K562 (cell line): ENCODE results near the gene MRPL28. TPM values are rescaled to one million over a fixed set of nuclear protein-coding genes. Genes with fewer than 3 reads are reported as not detected.

Source experiments
- BRF1 ChIP-seq: IDR thresholded peaks from 3 replicates; pipeline ENCODE4 v1.6.1; 2011; ENCODE audit warnings: borderline replicate concordance, mild to moderate bottlenecking; ENCODE audit not compliant: insufficient read length; ENCODE audit errors: extremely low read depth
- C11orf30 ChIP-seq: fragments of 450-650 bp; IDR thresholded peaks from 2 replicates; pipeline ENCODE4 v1.6.1; 2016; ENCODE audit warnings: low read depth, mild to moderate bottlenecking
- EGR1 ChIP-seq: fragments of 450-650 bp; conservative IDR thresholded peaks from 2 replicates; pipeline ENCODE4 v1.6.1; 2017; ENCODE audit warnings: mild to moderate bottlenecking
- GATA2 ChIP-seq: sonication (generic); formaldehyde crosslinking; IDR thresholded peaks from 2 replicates; pipeline ENCODE4 v1.4.0; 2020; ENCODE audit warnings: mild to moderate bottlenecking, missing genetic modification reagents
- POLR2AphosphoS5 ChIP-seq: IDR thresholded peaks from 2 replicates; pipeline ENCODE4 v1.6.1; 2011; ENCODE audit warnings: mild to moderate bottlenecking, low read depth, low read length, moderate library complexity; ENCODE audit not compliant: control insufficient read depth, insufficient read depth
- POLR2G ChIP-seq: fragments of 200-400 bp; formaldehyde crosslinking; IDR thresholded peaks from 2 replicates; pipeline ENCODE4 v1.6.1; 2017; ENCODE audit warnings: low read depth, mild to moderate bottlenecking, antibody characterized with exemption, low read length, moderate library complexity
- SMAD2 ChIP-seq: fragments of 150-350 bp; IDR thresholded peaks from 2 replicates; pipeline ENCODE4 v1.6.1; 2014; ENCODE audit warnings: low read depth, mild to moderate bottlenecking, low read length
- XRCC3 ChIP-seq: fragments of 450-650 bp; IDR thresholded peaks from 2 replicates; pipeline ENCODE4 v1.6.1; 2017; ENCODE audit warnings: mild to moderate bottlenecking, moderate library complexity
- ZNF12 ChIP-seq: sonication (generic); formaldehyde crosslinking; IDR thresholded peaks from 2 replicates; pipeline ENCODE4 v1.4.0; 2020; ENCODE audit warnings: mild to moderate bottlenecking, missing genetic modification reagents
- ZNF316 ChIP-seq: fragments of 450-650 bp; IDR thresholded peaks from 2 replicates; pipeline ENCODE4 v1.6.1; 2016
- ZNF324 ChIP-seq: fragments of 250-450 bp; sonication (Bioruptor Pico); IDR thresholded peaks from 2 replicates; pipeline ENCODE4 v1.4.0; 2020; ENCODE audit warnings: mild to moderate bottlenecking
- ZNF695 ChIP-seq: fragments of 450-650 bp; formaldehyde crosslinking; IDR thresholded peaks from 2 replicates; pipeline ENCODE4 v1.4.0; 2020; ENCODE audit warnings: mild to moderate bottlenecking, moderate library complexity
- ZNF699 ChIP-seq: fragments of 250-450 bp; sonication (Bioruptor Pico); IDR thresholded peaks from 2 replicates; pipeline ENCODE4 v1.8.0; 2021; ENCODE audit warnings: mild to moderate bottlenecking, moderate library complexity; ENCODE audit not compliant: insufficient replicate concordance
- polyA plus RNA-seq, 8 experiments: library from polyadenylated mRNA; depleted of rRNA in 4 of 8; stranded (reverse) in 5 of 8; unstranded in 3 of 8; fragments of >200 nt; fragmentation: Nextera tagmentation in 2 of 8; fragmentation: Illumina TruSeq in 1 of 8; extraction: Ambion mirVana in 2 of 8; extraction: Trizol in 1 of 8; gene quantifications; 2 replicates each; pipeline versions ENCODE4 v1.2.1 to v1.2.3, GENCODE V29; 2011 to 2014; ENCODE audit warnings: inconsistent platforms in 1 of 8, missing spikeins in 1 of 8
- total RNA-seq, 7 experiments: library from RNA; depleted of rRNA in 6 of 7; stranded (reverse); fragments of >200 nt in 6 of 7; fragmentation: Illumina TruSeq in 2 of 7; extraction: Trizol in 2 of 7; gene quantifications; 2 replicates each; pipeline versions ENCODE4 v1.2.1 to v1.2.3, GENCODE V29; 2011 to 2021; ENCODE audit warnings: low replicate concordance in 1 of 7
- TF ChIP-seq, protein P1 (sequence below): IDR thresholded peaks from 3 replicates; pipeline ENCODE4 v1.6.1; 2011; ENCODE audit warnings: borderline replicate concordance, mild to moderate bottlenecking, moderate library complexity; ENCODE audit not compliant: insufficient read length; ENCODE audit errors: extremely low read depth
- TF ChIP-seq, protein P2 (sequence below): fragments of 450-650 bp; IDR thresholded peaks from 2 replicates; pipeline ENCODE4 v1.6.1; 2016; ENCODE audit warnings: antibody characterized with exemption
- TF ChIP-seq, protein P3 (sequence below), 2 experiments: IDR thresholded peaks; 2 replicates each; pipeline ENCODE4 v1.6.1; 2011; ENCODE audit warnings: borderline replicate concordance in 1 of 2, control low read depth in 1 of 2, low read depth in 1 of 2, low read length in 1 of 2, mild to moderate bottlenecking in 1 of 2, mixed read lengths in 1 of 2, moderate library complexity in 1 of 2; ENCODE audit not compliant: insufficient read depth in 1 of 2, insufficient read length in 1 of 2, poor library complexity in 1 of 2, severe bottlenecking in 1 of 2; ENCODE audit errors: extremely low read depth in 1 of 2
- TF ChIP-seq, protein P4 (sequence below): fragments of 450-650 bp; IDR thresholded peaks from 2 replicates; pipeline ENCODE4 v1.6.1; 2016
- TF ChIP-seq, protein P5 (sequence below): fragments of 250-450 bp; sonication (Bioruptor Pico); IDR thresholded peaks from 2 replicates; pipeline ENCODE4 v1.9.0; 2021; ENCODE audit warnings: mild to moderate bottlenecking

Gene MRPL28
- total and polyA plus RNA-seq, 9 of the 15 experiments (the other 6 are each of a cell fraction or from before 2014, with no cell fraction given), result 2.5 to 323 (median 175) TPM

DNA sequence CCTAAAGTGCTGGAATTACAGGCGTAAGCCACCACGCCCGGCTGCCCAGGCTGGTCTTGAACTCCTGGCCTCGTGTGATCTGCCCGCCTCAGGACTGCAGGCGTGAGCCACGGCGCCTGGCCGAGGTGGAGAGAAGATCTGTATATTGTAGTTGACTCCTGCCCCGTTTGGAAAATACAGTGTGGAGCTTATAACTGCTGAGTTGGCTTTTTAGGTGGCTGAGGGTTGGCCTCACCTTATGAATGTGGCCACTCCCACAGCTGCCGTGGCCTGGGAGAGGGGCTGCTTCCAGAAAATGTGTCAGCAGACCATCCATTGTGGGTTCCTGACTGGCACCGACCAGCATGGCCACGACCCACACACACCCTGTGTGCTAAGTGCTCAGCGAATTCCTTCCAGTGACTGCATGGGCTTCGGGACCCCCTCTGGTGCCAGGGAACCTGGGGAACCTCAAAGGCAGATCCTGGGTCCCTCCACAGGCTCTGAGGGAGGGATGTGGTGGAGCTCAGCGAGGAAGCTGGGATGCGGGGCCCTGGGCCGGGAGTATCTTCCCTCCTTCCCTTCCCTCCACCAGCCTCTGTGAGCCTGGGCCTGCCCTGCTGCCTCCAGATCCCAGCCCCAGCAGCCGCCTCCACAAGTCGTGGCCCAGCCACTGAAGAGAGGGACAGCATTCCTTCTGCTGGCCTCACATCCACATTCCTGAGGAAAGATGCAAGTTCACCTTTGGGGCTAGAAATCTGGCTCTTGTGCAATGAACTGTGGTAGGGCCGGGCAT is 44.2 kb upstream of the MRPL28 start (continued):
- TF ChIP-seq ZNF699 (CRISPR knock-in tag) (no peak), POLR2G (no peak), ZNF324 (no peak), BRF1 (no peak), C11orf30 (peak; percentile 90), EGR1 (no peak), ZNF695 (no peak), SMAD2 (no peak), ZNF316 (peak; percentile 93), GATA2 (CRISPR knock-in tag) (no peak), XRCC3 (no peak), ZNF12 (CRISPR knock-in tag) (no peak), POLR2AphosphoS5 (no peak)
- TF ChIP-seq, protein P1, sequence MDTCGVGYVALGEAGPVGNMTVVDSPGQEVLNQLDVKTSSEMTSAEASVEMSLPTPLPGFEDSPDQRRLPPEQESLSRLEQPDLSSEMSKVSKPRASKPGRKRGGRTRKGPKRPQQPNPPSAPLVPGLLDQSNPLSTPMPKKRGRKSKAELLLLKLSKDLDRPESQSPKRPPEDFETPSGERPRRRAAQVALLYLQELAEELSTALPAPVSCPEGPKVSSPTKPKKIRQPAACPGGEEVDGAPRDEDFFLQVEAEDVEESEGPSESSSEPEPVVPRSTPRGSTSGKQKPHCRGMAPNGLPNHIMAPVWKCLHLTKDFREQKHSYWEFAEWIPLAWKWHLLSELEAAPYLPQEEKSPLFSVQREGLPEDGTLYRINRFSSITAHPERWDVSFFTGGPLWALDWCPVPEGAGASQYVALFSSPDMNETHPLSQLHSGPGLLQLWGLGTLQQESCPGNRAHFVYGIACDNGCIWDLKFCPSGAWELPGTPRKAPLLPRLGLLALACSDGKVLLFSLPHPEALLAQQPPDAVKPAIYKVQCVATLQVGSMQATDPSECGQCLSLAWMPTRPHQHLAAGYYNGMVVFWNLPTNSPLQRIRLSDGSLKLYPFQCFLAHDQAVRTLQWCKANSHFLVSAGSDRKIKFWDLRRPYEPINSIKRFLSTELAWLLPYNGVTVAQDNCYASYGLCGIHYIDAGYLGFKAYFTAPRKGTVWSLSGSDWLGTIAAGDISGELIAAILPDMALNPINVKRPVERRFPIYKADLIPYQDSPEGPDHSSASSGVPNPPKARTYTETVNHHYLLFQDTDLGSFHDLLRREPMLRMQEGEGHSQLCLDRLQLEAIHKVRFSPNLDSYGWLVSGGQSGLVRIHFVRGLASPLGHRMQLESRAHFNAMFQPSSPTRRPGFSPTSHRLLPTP, result no peak
- TF ChIP-seq, protein P2, sequence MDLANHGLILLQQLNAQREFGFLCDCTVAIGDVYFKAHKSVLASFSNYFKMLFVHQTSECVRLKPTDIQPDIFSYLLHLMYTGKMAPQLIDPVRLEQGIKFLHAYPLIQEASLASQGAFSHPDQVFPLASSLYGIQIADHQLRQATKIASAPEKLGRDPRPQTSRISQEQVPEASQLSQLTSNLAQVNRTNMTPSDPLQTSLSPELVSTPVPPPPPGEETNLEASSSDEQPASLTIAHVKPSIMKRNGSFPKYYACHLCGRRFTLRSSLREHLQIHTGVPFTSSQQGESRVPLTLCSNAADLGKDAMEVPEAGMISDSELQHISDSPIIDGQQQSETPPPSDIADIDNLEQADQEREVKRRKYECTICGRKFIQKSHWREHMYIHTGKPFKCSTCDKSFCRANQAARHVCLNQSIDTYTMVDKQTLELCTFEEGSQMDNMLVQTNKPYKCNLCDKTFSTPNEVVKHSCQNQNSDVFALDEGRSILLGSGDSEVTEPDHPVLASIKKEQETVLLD, result no peak
- TF ChIP-seq, protein P3, sequence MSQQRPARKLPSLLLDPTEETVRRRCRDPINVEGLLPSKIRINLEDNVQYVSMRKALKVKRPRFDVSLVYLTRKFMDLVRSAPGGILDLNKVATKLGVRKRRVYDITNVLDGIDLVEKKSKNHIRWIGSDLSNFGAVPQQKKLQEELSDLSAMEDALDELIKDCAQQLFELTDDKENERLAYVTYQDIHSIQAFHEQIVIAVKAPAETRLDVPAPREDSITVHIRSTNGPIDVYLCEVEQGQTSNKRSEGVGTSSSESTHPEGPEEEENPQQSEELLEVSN (IDR thresholded peaks at IDR 0.05; ENCODE audit: borderline replicate concordance in 1 of 2, extremely low read depth in 1 of 2, insufficient read depth in 1 of 2, insufficient read length in 1 of 2, low read depth in 1 of 2, low read length in 1 of 2, poor library complexity in 1 of 2, severe bottlenecking in 1 of 2), result no peak
- TF ChIP-seq, protein P4, sequence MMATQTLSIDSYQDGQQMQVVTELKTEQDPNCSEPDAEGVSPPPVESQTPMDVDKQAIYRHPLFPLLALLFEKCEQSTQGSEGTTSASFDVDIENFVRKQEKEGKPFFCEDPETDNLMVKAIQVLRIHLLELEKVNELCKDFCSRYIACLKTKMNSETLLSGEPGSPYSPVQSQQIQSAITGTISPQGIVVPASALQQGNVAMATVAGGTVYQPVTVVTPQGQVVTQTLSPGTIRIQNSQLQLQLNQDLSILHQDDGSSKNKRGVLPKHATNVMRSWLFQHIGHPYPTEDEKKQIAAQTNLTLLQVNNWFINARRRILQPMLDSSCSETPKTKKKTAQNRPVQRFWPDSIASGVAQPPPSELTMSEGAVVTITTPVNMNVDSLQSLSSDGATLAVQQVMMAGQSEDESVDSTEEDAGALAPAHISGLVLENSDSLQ, result no peak
- TF ChIP-seq, protein P5, sequence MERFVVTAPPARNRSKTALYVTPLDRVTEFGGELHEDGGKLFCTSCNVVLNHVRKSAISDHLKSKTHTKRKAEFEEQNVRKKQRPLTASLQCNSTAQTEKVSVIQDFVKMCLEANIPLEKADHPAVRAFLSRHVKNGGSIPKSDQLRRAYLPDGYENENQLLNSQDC (CRISPR knock-in tag), result no peak
